HepG2 (cell line): ENCODE results near the gene KCNAB1.

ENCODE experiments used
- ELF1 ChIP-seq: sonication (generic); formaldehyde crosslinking; IDR thresholded peaks from 2 replicates; pipeline ENCODE4 v1.4.0; 2020; ENCODE audit warnings: missing genetic modification reagents
- FIP1L1 ChIP-seq: fragments of 200-400 bp; formaldehyde crosslinking; IDR thresholded peaks from 2 replicates; pipeline ENCODE4 v1.6.1; 2018; ENCODE audit warnings: low read depth, mild to moderate bottlenecking, low read length, moderate library complexity, borderline replicate concordance; ENCODE audit not compliant: insufficient read depth
- NFRKB ChIP-seq: fragments of 450-650 bp; IDR thresholded peaks from 2 replicates; pipeline ENCODE4 v1.6.1; 2017
- STAG1 ChIP-seq: sonication (generic); formaldehyde crosslinking; IDR thresholded peaks from 2 replicates; pipeline ENCODE4 v1.4.0; 2020; ENCODE audit warnings: missing genetic modification reagents
- TBX2 ChIP-seq: sonication (generic); formaldehyde crosslinking; IDR thresholded peaks from 2 replicates; pipeline ENCODE4 v1.5.0; 2020; ENCODE audit warnings: missing genetic modification reagents, mild to moderate bottlenecking, borderline replicate concordance
- ZNF331 ChIP-seq: sonication (generic); formaldehyde crosslinking; IDR thresholded peaks from 2 replicates; pipeline ENCODE4 v1.4.0; 2020; ENCODE audit warnings: missing genetic modification reagents
- ZNF777 ChIP-seq: sonication (generic); formaldehyde crosslinking; IDR thresholded peaks from 2 replicates; pipeline ENCODE4 v1.4.0; 2020; ENCODE audit warnings: missing genetic modification reagents

DNA sequence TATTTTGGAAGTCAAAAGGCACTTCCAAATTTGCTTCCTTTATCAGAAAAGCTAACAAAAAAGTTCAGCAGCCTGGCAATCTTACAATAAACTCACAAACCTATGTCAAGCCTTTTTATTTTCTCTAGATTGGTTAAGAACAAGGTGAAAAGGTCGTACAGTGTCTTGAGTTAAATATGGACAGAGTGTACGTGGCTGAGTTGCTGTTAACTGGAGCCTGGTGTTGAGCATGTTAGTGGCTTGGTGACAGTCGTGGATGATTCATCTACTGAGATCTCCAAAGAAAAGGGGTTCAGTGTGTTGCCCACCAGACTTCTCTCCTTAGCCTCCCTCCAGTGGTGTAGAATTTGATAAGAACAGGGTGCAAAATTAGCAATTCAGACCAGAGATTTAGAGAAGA lies 344.8 kb downstream of the KCNAB1 start:
- TF ChIP-seq ELF1 (CRISPR knock-in tag), result no peak
- no peak for TF ChIP-seq ZNF777
- no peak for TF ChIP-seq NFRKB
- TF ChIP-seq ZNF331 (CRISPR knock-in tag), result no peak
- TF ChIP-seq TBX2 (CRISPR knock-in tag), result no peak
- no peak for TF ChIP-seq STAG1
- TF ChIP-seq FIP1L1, result no peak
